ENCODE results near the gene TRAPPC5.

TRAPPC5 gene

DNA sequence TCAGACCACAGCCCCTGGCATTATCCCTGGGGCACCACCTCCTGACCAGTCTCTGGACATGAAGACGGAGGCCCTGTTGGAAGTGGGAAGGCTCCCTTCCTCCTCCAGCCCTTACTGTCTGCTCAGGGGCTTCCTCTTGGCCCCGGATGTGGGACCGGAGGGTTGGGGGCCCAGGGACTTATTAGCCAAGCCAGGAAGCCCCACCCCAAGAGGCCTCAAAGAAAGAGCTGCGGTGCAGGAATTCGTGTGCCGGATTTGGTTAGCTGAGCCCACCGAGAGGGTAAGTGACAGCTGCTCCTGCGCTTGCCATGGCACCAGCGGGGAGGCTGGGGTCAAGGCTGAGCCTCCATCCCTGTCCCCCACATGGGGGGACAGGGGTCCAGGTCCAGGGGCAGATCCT lies 11.8 kb upstream of the TRAPPC5 start, which contains the start of gene RETN:
Gene RETN (plus strand): TSS at position 208 of the 400 bp plus-strand sequence. CDS start 278 bp downstream, outside the sequence.
- TF ChIP-seq EZH2phosphoT487 (IDR thresholded peaks at IDR 0.05; ENCODE audit: low read length), result no peak
- TF ChIP-seq EZH2 (optimal IDR thresholded peaks at IDR 0.05; ENCODE audit: low read depth, low read length), result no peak
- TF ChIP-seq, protein P1, sequence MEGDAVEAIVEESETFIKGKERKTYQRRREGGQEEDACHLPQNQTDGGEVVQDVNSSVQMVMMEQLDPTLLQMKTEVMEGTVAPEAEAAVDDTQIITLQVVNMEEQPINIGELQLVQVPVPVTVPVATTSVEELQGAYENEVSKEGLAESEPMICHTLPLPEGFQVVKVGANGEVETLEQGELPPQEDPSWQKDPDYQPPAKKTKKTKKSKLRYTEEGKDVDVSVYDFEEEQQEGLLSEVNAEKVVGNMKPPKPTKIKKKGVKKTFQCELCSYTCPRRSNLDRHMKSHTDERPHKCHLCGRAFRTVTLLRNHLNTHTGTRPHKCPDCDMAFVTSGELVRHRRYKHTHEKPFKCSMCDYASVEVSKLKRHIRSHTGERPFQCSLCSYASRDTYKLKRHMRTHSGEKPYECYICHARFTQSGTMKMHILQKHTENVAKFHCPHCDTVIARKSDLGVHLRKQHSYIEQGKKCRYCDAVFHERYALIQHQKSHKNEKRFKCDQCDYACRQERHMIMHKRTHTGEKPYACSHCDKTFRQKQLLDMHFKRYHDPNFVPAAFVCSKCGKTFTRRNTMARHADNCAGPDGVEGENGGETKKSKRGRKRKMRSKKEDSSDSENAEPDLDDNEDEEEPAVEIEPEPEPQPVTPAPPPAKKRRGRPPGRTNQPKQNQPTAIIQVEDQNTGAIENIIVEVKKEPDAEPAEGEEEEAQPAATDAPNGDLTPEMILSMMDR (IDR thresholded peaks at IDR 0.05; ENCODE audit: low read length), result no peak
- no peaks in the 10 kb centered on the region for H4K20me1 ChIP-seq (ENCODE audit: insufficient read depth, low read length)
- no peak within 1 kb of the TSS for H3K9ac ChIP-seq (ENCODE audit: low read length)
- no peak within 1 kb of the TSS for H2AFZ ChIP-seq (ENCODE audit: low read length)
- H3K27me3 ChIP-seq (replicated peaks; ENCODE audit: insufficient read depth, low read length), result peaks cover 84% of the 10 kb centered on the region
- DNase-seq, result no peak
- no peak within 1 kb of the TSS for H3K4me3 ChIP-seq (ENCODE audit: low read length)
- no peaks in the 10 kb centered on the region for H3K9me3 ChIP-seq (replicated peaks; ENCODE audit: insufficient read depth, low read length)
- H3K4me2 ChIP-seq (ENCODE audit: low read depth, low read length), result no peak within 1 kb of the TSS
- H3K79me2 ChIP-seq (ENCODE audit: low read length), result no peaks in the 10 kb centered on the region
- no peak within 1 kb of the TSS for H3K27ac ChIP-seq (ENCODE audit: low read length)
- no peaks in the 10 kb centered on the region for H3F3A ChIP-seq (ENCODE audit: insufficient read depth, low read length)
- no peaks in the 10 kb centered on the region for H3K4me1 ChIP-seq (ENCODE audit: low read length)
- H3K9me2 ChIP-seq (replicated peaks; ENCODE audit: insufficient read depth, low read length), result no peaks in the 10 kb centered on the region
- no peaks in the 10 kb centered on the region for H3K36me3 ChIP-seq (replicated peaks; ENCODE audit: insufficient read depth, low read length)

DNA sequence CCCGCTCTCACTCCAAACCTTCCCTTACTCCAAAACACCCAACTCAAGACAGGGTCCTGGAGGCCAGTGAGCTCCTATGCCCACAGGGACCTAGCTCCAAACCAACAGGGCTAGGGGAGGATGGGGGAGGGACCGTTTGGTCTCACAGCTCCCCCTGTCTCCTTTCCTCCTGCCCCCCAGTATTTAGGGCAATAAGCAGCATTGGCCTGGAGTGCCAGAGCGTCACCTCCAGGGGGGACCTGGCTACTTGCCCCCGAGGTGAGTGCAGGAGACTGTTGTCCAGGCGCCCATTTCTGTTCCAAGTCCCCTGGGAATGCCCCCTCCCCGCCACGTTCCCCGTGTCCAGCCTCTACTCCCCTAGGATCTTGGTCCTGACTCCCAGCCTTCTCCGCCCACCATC lies 11.0 kb upstream of the TRAPPC5 start:
- Histone ChIP-seq H3K9me2 (replicated peaks; ENCODE audit: insufficient read depth, low read length) (no peaks in the 10 kb centered on the region), H3K27ac (ENCODE audit: low read length) (no peak overlapping the region), H3F3A (ENCODE audit: insufficient read depth, low read length) (no peaks in the 10 kb centered on the region), H3K36me3 (replicated peaks; ENCODE audit: insufficient read depth, low read length) (no peaks in the 10 kb centered on the region), H3K4me2 (ENCODE audit: low read depth, low read length) (no peak overlapping the region), H2AFZ (ENCODE audit: low read length) (no peak overlapping the region), H3K9me3 (replicated peaks; ENCODE audit: insufficient read depth, low read length) (no peaks in the 10 kb centered on the region), H3K4me3 (ENCODE audit: low read length) (no peak overlapping the region), H4K20me1 (ENCODE audit: insufficient read depth, low read length) (no peaks in the 10 kb centered on the region), H3K9ac (ENCODE audit: low read length) (no peak overlapping the region), H3K27me3 (replicated peaks; ENCODE audit: insufficient read depth, low read length) (peaks cover 80% of the 10 kb centered on the region), H3K4me1 (ENCODE audit: low read length) (no peaks in the 10 kb centered on the region), H3K79me2 (ENCODE audit: low read length) (no peaks in the 10 kb centered on the region)
- TF ChIP-seq EZH2 (optimal IDR thresholded peaks at IDR 0.05; ENCODE audit: low read depth, low read length), result no peak
- DNase-seq, result no peak

DNA sequence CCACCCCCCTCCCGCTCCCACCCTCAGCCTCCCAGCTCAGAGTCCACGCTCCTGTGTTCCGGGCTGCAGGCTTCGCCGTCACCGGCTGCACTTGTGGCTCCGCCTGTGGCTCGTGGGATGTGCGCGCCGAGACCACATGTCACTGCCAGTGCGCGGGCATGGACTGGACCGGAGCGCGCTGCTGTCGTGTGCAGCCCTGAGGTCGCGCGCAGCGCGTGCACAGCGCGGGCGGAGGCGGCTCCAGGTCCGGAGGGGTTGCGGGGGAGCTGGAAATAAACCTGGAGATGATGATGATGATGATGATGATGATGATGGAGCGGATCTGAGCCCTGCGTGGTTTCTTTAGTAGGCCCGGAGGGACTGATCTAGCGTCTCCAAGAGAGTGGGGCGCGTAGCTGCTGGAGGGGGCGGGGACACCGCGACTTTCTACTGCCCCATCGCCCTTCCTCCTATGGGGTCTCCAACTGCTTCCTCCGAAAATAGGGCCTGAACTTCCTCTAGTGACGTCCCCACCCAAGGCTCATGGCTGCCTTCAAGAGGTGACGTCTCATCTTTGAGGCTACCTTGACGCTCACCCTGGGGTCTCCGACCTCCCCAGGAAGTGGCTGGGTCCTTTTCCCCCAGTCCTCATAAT lies 10.4 kb upstream of the TRAPPC5 start:
- Histone ChIP-seq H3F3A (ENCODE audit: insufficient read depth, low read length) (no peaks in the 10 kb centered on the region), H3K27me3 (replicated peaks; ENCODE audit: insufficient read depth, low read length) (peaks cover 78% of the 10 kb centered on the region)
- TF ChIP-seq, protein P1 (IDR thresholded peaks at IDR 0.05; ENCODE audit: low read length), result no peak
- no peak for TF ChIP-seq EZH2phosphoT487 (IDR thresholded peaks at IDR 0.05; ENCODE audit: low read length)
- no peak for TF ChIP-seq EZH2 (optimal IDR thresholded peaks at IDR 0.05; ENCODE audit: low read depth, low read length)

DNA sequence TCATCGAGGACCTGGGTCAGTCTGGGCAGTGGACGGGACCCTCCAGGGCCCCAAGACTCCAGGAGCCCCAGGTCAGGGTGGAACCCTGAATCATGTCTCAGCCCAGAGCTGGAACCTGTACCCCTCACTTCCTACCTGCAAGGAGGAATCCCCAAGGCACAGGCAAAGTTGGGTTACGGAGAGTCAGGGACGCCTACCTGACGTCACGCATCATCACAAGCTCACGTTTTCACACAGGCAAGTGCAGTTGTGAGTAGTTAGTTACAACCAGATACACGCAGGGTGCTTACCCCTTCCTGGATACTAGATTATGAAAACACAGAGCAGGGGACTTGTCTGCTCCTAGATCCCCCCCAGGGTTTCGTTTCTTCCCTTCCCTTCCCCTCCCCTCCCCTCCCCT lies 9.8 kb upstream of the TRAPPC5 start:
- no peak overlapping the region for H3K27ac ChIP-seq (ENCODE audit: low read length)
- H3K4me2 ChIP-seq (ENCODE audit: low read depth, low read length), result no peak overlapping the region
- no peaks in the 10 kb centered on the region for H4K20me1 ChIP-seq (ENCODE audit: insufficient read depth, low read length)
- H3K9me3 ChIP-seq (replicated peaks; ENCODE audit: insufficient read depth, low read length), result no peaks in the 10 kb centered on the region
- H3K27me3 ChIP-seq (replicated peaks; ENCODE audit: insufficient read depth, low read length), result peaks cover 78% of the 10 kb centered on the region
- TF ChIP-seq, protein P1 (IDR thresholded peaks at IDR 0.05; ENCODE audit: low read length), result no peak
- no peak for TF ChIP-seq EZH2phosphoT487 (IDR thresholded peaks at IDR 0.05; ENCODE audit: low read length)
- no peak for TF ChIP-seq EZH2 (optimal IDR thresholded peaks at IDR 0.05; ENCODE audit: low read depth, low read length)
- no peaks in the 10 kb centered on the region for H3K36me3 ChIP-seq (replicated peaks; ENCODE audit: insufficient read depth, low read length)
- H2AFZ ChIP-seq (ENCODE audit: low read length), result no peak overlapping the region
- H3K9me2 ChIP-seq (replicated peaks; ENCODE audit: insufficient read depth, low read length), result no peaks in the 10 kb centered on the region
- no peaks in the 10 kb centered on the region for H3K4me1 ChIP-seq (ENCODE audit: low read length)
- H3K4me3 ChIP-seq (ENCODE audit: low read length), result no peak overlapping the region
- no peak overlapping the region for H3K9ac ChIP-seq (ENCODE audit: low read length)
- H3F3A ChIP-seq (ENCODE audit: insufficient read depth, low read length), result no peaks in the 10 kb centered on the region
- DNase-seq, result no peak
- no peaks in the 10 kb centered on the region for H3K79me2 ChIP-seq (ENCODE audit: low read length)

More for the DNA sequence above, 10.4 kb upstream of the TRAPPC5 start:
- Histone ChIP-seq H3K36me3 (replicated peaks; ENCODE audit: insufficient read depth, low read length) (no peaks in the 10 kb centered on the region), H2AFZ (ENCODE audit: low read length) (no peak overlapping the region), H3K9me3 (replicated peaks; ENCODE audit: insufficient read depth, low read length) (no peaks in the 10 kb centered on the region), H3K9me2 (replicated peaks; ENCODE audit: insufficient read depth, low read length) (no peaks in the 10 kb centered on the region), H3K79me2 (ENCODE audit: low read length) (no peaks in the 10 kb centered on the region), H3K4me2 (ENCODE audit: low read depth, low read length) (no peak overlapping the region), H3K4me1 (ENCODE audit: low read length) (no peaks in the 10 kb centered on the region), H3K4me3 (ENCODE audit: low read length) (no peak overlapping the region), H3K9ac (ENCODE audit: low read length) (no peak overlapping the region), H3K27ac (ENCODE audit: low read length) (no peak overlapping the region), H4K20me1 (ENCODE audit: insufficient read depth, low read length) (no peaks in the 10 kb centered on the region)
- no peak for DNase-seq
